Amniotic epithelial cell (primary cell): ENCODE data around the gene NHERF2.

Experiments
- DNase-seq: peaks from one replicate; pipeline ENCODE4 v3.0.0-alpha.2; 2010; ENCODE audit warnings: low read depth

NHERF2 gene

GRCh38 chr16:2061023-2061422, 34.3 kb downstream of the NHERF2 start:
- DNase-seq: no peak

GRCh38 chr16:2061526-2061925, 34.8 kb downstream of the NHERF2 start:
- no peak for DNase-seq

GRCh38 chr16:2062801-2063200, 36.1 kb downstream of the NHERF2 start:
- no peak for DNase-seq

- DNase-seq: no peak
These were observed 37.2 kb downstream of the NHERF2 start for GRCh38 chr16:2063861-2064260.

- no peak for DNase-seq
These were observed 37.8 kb downstream of the NHERF2 start for GRCh38 chr16:2064368-2064945.

- no peak for DNase-seq
These were observed 39.4 kb downstream of the NHERF2 start for GRCh38 chr16:2066139-2066538.

GRCh38 chr16:2070576-2071453, 44.1 kb downstream of the NHERF2 start:
- DNase-seq: no peak

- DNase-seq: no peak
These were observed 44.9 kb downstream of the NHERF2 start for GRCh38 chr16:2071454-2072202.

GRCh38 chr16:2072926-2073325, 46.2 kb downstream of the NHERF2 start:
- no peak for DNase-seq

- DNase-seq: no peak
These were observed 47.4 kb downstream of the NHERF2 start for GRCh38 chr16:2074071-2074470.

GRCh38 chr16:2075631-2076030, 48.9 kb downstream of the NHERF2 start:
- DNase-seq: no peak

GRCh38 chr16:2076072-2076865, 49.6 kb downstream of the NHERF2 start:
- DNase-seq: no peak

- no peak for DNase-seq
These were observed 50.3 kb downstream of the NHERF2 start for GRCh38 chr16:2077016-2077415.

- no peak for DNase-seq
These were observed 51.0 kb downstream of the NHERF2 start for GRCh38 chr16:2077696-2078095.

- DNase-seq: no peak
These were observed 51.4 kb downstream of the NHERF2 start for GRCh38 chr16:2078096-2078495.

- DNase-seq: no peak
These were observed 52.0 kb downstream of the NHERF2 start for GRCh38 chr16:2078691-2079090.

- DNase-seq: no peak
These were observed 52.7 kb downstream of the NHERF2 start for GRCh38 chr16:2079311-2079800.

GRCh38 chr16:2079991-2080390, 53.3 kb downstream of the NHERF2 start:
- DNase-seq: no peak

- no peak for DNase-seq
These were observed 54.7 kb downstream of the NHERF2 start for GRCh38 chr16:2081201-2082084.

- DNase-seq: peak; percentile 76
These were observed 55.7 kb downstream of the NHERF2 start for GRCh38 chr16:2082171-2082982.
